Measurements from ENCODE around the gene CHD1L.

GRCh38 chr1:147235822-147236221, 6.7 kb upstream of the CHD1L start:
- TF ChIP-seq EGR1 (IDR thresholded peaks at IDR 0.05): no peak
- TF ChIP-seq TEAD4 (IDR thresholded peaks at IDR 0.05): no peak
- TF ChIP-seq USF1 (IDR thresholded peaks at IDR 0.05): no peak
- no peak for TF ChIP-seq EP300 (IDR thresholded peaks at IDR 0.05; ENCODE audit: borderline replicate concordance)
- no peak for TF ChIP-seq TAF1 (IDR thresholded peaks at IDR 0.05; ENCODE audit: low read depth)
- TF ChIP-seq ZBTB7A (IDR thresholded peaks at IDR 0.05; ENCODE audit: low read depth): no peak
- no peak for TF ChIP-seq FOXM1 (IDR thresholded peaks at IDR 0.05; ENCODE audit: borderline replicate concordance, low read depth)

Data from Ishikawa (cell line).